H1 (cell line): Measurements from ENCODE around the gene RNF214. TPM values are rescaled to one million over a fixed set of nuclear protein-coding genes. Genes with fewer than 3 reads are reported as not detected.

Experiments used
- CTCF ChIA-PET: fragments of 300-600 bp; sonication (Branson Sonifier 250); formaldehyde crosslinking; loops from one replicate; lab custom pipeline; 2021; ENCODE audit not compliant: partially characterized antibody; lab: Charles Lee
- POLR2A ChIA-PET: fragments of 300-600 bp; sonication (Branson Sonifier 250); formaldehyde crosslinking; loops from one replicate; lab custom pipeline; 2021; ENCODE audit warnings: inconsistent platforms; ENCODE audit not compliant: partially characterized antibody; lab: Charles Lee
- DNase-seq, 2 experiments: peaks; one replicate each; pipeline versions ENCODE4 v3.0.0 to v3.0.0-alpha.2; 2010 to 2022; ENCODE audit warnings: low spot score in 2 of 2, low read depth in 1 of 2, mixed read lengths in 1 of 2
- FAIRE-seq: peaks from 2 replicates; lab custom pipeline; 2011; peaks lifted over from hg19 to GRCh38; lab: Jason Lieb, UNC
- H2AFZ ChIP-seq: 2 replicates; pipeline ENCODE4 v1.8.1; 2012; ENCODE audit warnings: low read length, inconsistent platforms
- H2AK5ac ChIP-seq: 2 replicates; pipeline ENCODE4 v1.6.1; 2013; ENCODE audit warnings: low read depth, low read length
- H2BK120ac ChIP-seq: replicated peaks from 2 replicates; pipeline ENCODE3; 2013; ENCODE audit warnings: low read depth, low read length, inconsistent platforms
- H2BK12ac ChIP-seq: 2 replicates; pipeline ENCODE4 v1.6.1; 2013; ENCODE audit warnings: low read depth, low read length
- H2BK15ac ChIP-seq: 2 replicates; pipeline ENCODE4 v1.6.1; 2013; ENCODE audit warnings: low read length
- H2BK20ac ChIP-seq: 2 replicates; pipeline ENCODE4 v1.6.1; 2013; ENCODE audit warnings: low read length
- H2BK5ac ChIP-seq: 2 replicates; pipeline ENCODE4 v1.6.1; 2013; ENCODE audit warnings: low read depth, low read length
- H3K14ac ChIP-seq: 2 replicates; pipeline ENCODE4 v1.6.1; 2013; ENCODE audit warnings: inconsistent platforms; ENCODE audit not compliant: insufficient read length
- H3K18ac ChIP-seq: 2 replicates; pipeline ENCODE4 v1.6.1; 2013; ENCODE audit warnings: low read length; ENCODE audit errors: extremely low read depth
- H3K23ac ChIP-seq: 2 replicates; pipeline ENCODE4 v1.6.1; 2013; ENCODE audit warnings: inconsistent platforms; ENCODE audit not compliant: insufficient read length
- H3K23me2 ChIP-seq: 2 replicates; pipeline ENCODE4 v1.6.1; 2013; ENCODE audit warnings: low read depth, low read length
- H3K27ac ChIP-seq: 2 replicates; pipeline ENCODE4 v1.6.1; 2011; ENCODE audit warnings: low read depth, low read length, inconsistent platforms
- H3K27me3 ChIP-seq, 4 experiments: replicated peaks in 1 of 4; 1 replicate in 1 of 4; 2 replicates in 3 of 4; pipeline versions ENCODE4 v1.6.1 to v1.8.1; 2011 to 2013; ENCODE audit warnings: low read length in 3 of 4, mild to moderate bottlenecking in 3 of 4, inconsistent platforms in 2 of 4, mixed read lengths in 2 of 4, moderate library complexity in 1 of 4; ENCODE audit not compliant: control insufficient read depth in 3 of 4, insufficient read depth in 3 of 4; ENCODE audit errors: extremely low read depth in 1 of 4
- H3K36me3 ChIP-seq, 4 experiments: 2 replicates each; pipeline versions ENCODE4 v1.6.1 to v1.8.1; 2011 to 2013; ENCODE audit warnings: mild to moderate bottlenecking in 4 of 4, low read length in 3 of 4, moderate library complexity in 2 of 4, control low read depth in 1 of 4, inconsistent platforms in 1 of 4; ENCODE audit not compliant: insufficient read depth in 4 of 4, control insufficient read depth in 2 of 4
- H3K4ac ChIP-seq: replicated peaks from 2 replicates; pipeline ENCODE3; 2013; ENCODE audit warnings: low read length, low read depth, mixed read lengths, inconsistent platforms; ENCODE audit not compliant: insufficient read length
- H3K4me1 ChIP-seq, 4 experiments: replicated peaks in 1 of 4; 1 replicate in 1 of 4; 2 replicates in 3 of 4; pipeline versions ENCODE4 v1.6.1 to v1.8.1; 2011 to 2013; ENCODE audit warnings: low read length in 3 of 4, inconsistent platforms in 2 of 4, mixed read lengths in 1 of 4; ENCODE audit not compliant: insufficient read depth in 4 of 4, control insufficient read depth in 3 of 4
- H3K4me2 ChIP-seq, 2 experiments: 2 replicates each; pipeline versions ENCODE4 v1.6.1 to v1.8.1; 2011 to 2013; ENCODE audit warnings: low read depth in 2 of 2, low read length in 2 of 2, control low read depth in 1 of 2, inconsistent platforms in 1 of 2, mild to moderate bottlenecking in 1 of 2; ENCODE audit not compliant: insufficient read depth in 1 of 2
- H3K4me3 ChIP-seq, 4 experiments: fragments of 200-600, 300-600 bp in 1 of 4; sonication (generic), shearing (Covaris generic), sonication (Bioruptor Twin) in 1 of 4; 2 replicates each; pipeline versions ENCODE4 v1.5.1 to v1.8.1; 2011 to 2016; ENCODE audit warnings: low read length in 4 of 4, low read depth in 3 of 4, control low read depth in 2 of 4, inconsistent platforms in 2 of 4, mild to moderate bottlenecking in 2 of 4, mixed read lengths in 1 of 4, moderate library complexity in 1 of 4; ENCODE audit not compliant: insufficient read depth in 2 of 4; ENCODE audit errors: extremely low read depth in 1 of 4
- H3K56ac ChIP-seq: replicated peaks from 2 replicates; pipeline ENCODE3; 2013; ENCODE audit warnings: low read depth, mild to moderate bottlenecking, mixed read lengths, low read length, inconsistent platforms; ENCODE audit not compliant: insufficient read length
- H3K79me1 ChIP-seq: 2 replicates; pipeline ENCODE4 v1.6.1; 2013; ENCODE audit warnings: low read depth, low read length, control low read depth
- H3K79me2 ChIP-seq, 2 experiments: 2 replicates each; pipeline versions ENCODE4 v1.6.1 to v1.8.1; 2012 to 2013; ENCODE audit warnings: low read length in 2 of 2, mild to moderate bottlenecking in 2 of 2, inconsistent platforms in 1 of 2; ENCODE audit not compliant: insufficient read depth in 2 of 2, control insufficient read depth in 1 of 2
- H3K9ac ChIP-seq, 4 experiments: replicated peaks in 1 of 4; 1 replicate in 1 of 4; 2 replicates in 3 of 4; pipeline versions ENCODE4 v1.6.1 to v1.8.1; 2011 to 2013; ENCODE audit warnings: low read depth in 3 of 4, low read length in 3 of 4, control low read depth in 2 of 4, mild to moderate bottlenecking in 2 of 4, moderate library complexity in 2 of 4, inconsistent platforms in 1 of 4; ENCODE audit errors: extremely low read depth in 1 of 4
- H3K9me3 ChIP-seq, 2 experiments: 2 replicates each; pipeline versions ENCODE4 v1.6.1 to v1.8.1; 2012 to 2013; ENCODE audit warnings: mild to moderate bottlenecking in 2 of 2, moderate library complexity in 2 of 2, control low read depth in 1 of 2, inconsistent platforms in 1 of 2, low read depth in 1 of 2, low read length in 1 of 2, mixed read lengths in 1 of 2; ENCODE audit not compliant: insufficient read depth in 2 of 2
- H4K20me1 ChIP-seq, 2 experiments: replicated peaks in 1 of 2; 2 replicates each; pipeline versions ENCODE3 to v1.8.1; 2011 to 2013; ENCODE audit warnings: inconsistent platforms in 2 of 2, low read length in 2 of 2, mild to moderate bottlenecking in 1 of 2; ENCODE audit not compliant: insufficient read depth in 2 of 2, control insufficient read depth in 1 of 2
- H4K5ac ChIP-seq: 2 replicates; pipeline ENCODE4 v1.6.1; 2013; ENCODE audit warnings: low read length, low read depth, mixed read lengths, inconsistent platforms; ENCODE audit not compliant: insufficient read length
- H4K8ac ChIP-seq: 2 replicates; pipeline ENCODE4 v1.8.0; 2013; ENCODE audit warnings: mild to moderate bottlenecking, moderate library complexity, low read length, inconsistent platforms; ENCODE audit not compliant: insufficient read depth; ENCODE audit errors: extremely low read depth
- H4K91ac ChIP-seq: replicated peaks from 2 replicates; pipeline ENCODE3; 2013; ENCODE audit warnings: low read length, mixed read lengths, inconsistent platforms; ENCODE audit not compliant: insufficient read length
- CTCF ChIP-seq, 3 experiments: IDR thresholded peaks; 1 replicate in 2 of 3; 2 replicates in 1 of 3; pipeline versions ENCODE4 v1.5.1 to v1.6.1; 2011; ENCODE audit warnings: low read length in 3 of 3, mild to moderate bottlenecking in 3 of 3, inconsistent platforms in 2 of 3, low read depth in 1 of 3, moderate library complexity in 1 of 3; ENCODE audit not compliant: insufficient read depth in 1 of 3; ENCODE audit errors: control extremely low read depth in 1 of 3
- POLR2AphosphoS5 ChIP-seq: IDR thresholded peaks from 2 replicates; pipeline ENCODE4 v1.6.1; 2011; ENCODE audit warnings: low read depth, low read length
- SIN3A ChIP-seq, 2 experiments: IDR thresholded peaks in 1 of 2; conservative IDR thresholded peaks in 1 of 2; 2 replicates each; pipeline ENCODE4 v1.6.1; 2011 to 2012; ENCODE audit warnings: low read length in 2 of 2, improper control_type of control experiment in 1 of 2, low read depth in 1 of 2, mild to moderate bottlenecking in 1 of 2
- WGBS, 2 experiments: shearing (Covaris generic) in 1 of 2; methylation state at CpG; one replicate each; pipeline versions ENCODE4 v1.1.6 to v1.1.7; 2013 to 2015; ENCODE audit warnings: low lambda C conversion rate in 2 of 2, mixed read lengths in 2 of 2, inconsistent platforms in 1 of 2, low coverage in 1 of 2, missing lambda C conversion rate in 1 of 2; ENCODE audit not compliant: insufficient replicate concordance in 2 of 2, insufficient coverage in 1 of 2, insufficient read length in 1 of 2; ENCODE audit errors: extremely low coverage in 1 of 2, missing lambda C conversion rate in 1 of 2; 5-methylcytosine and 5-hydroxymethylcytosine counted together
- polyA plus RNA-seq, 7 experiments: library from polyadenylated mRNA; depleted of rRNA in 3 of 7; stranded (reverse) in 5 of 7; unstranded in 2 of 7; fragments of >200 nt in 5 of 7; fragments of 200-250 nt in 2 of 7; gene quantifications; 1 replicate in 5 of 7; 2 replicates in 1 of 7; 4 replicates in 1 of 7; pipeline versions ENCODE4 v1.2.1 to v1.2.3, GENCODE V29; 2011 to 2013; ENCODE audit warnings: missing spikeins in 2 of 7, mixed read lengths in 2 of 7
- total RNA-seq: library from RNA; stranded (reverse); fragmentation: NEBNext Ultra II Directional; extraction: Animal tissue kit (Norgen Biotek cat#: 25700); gene quantifications from 2 replicates; pipeline ENCODE4 v1.2.1, GENCODE V29; 2021

RNF214 gene
- total and polyA plus RNA-seq, 2 of the 8 experiments (the other 6 are each of a cell fraction or from before 2014, with no cell fraction given): 34.9 to 35.6 TPM

DNA sequence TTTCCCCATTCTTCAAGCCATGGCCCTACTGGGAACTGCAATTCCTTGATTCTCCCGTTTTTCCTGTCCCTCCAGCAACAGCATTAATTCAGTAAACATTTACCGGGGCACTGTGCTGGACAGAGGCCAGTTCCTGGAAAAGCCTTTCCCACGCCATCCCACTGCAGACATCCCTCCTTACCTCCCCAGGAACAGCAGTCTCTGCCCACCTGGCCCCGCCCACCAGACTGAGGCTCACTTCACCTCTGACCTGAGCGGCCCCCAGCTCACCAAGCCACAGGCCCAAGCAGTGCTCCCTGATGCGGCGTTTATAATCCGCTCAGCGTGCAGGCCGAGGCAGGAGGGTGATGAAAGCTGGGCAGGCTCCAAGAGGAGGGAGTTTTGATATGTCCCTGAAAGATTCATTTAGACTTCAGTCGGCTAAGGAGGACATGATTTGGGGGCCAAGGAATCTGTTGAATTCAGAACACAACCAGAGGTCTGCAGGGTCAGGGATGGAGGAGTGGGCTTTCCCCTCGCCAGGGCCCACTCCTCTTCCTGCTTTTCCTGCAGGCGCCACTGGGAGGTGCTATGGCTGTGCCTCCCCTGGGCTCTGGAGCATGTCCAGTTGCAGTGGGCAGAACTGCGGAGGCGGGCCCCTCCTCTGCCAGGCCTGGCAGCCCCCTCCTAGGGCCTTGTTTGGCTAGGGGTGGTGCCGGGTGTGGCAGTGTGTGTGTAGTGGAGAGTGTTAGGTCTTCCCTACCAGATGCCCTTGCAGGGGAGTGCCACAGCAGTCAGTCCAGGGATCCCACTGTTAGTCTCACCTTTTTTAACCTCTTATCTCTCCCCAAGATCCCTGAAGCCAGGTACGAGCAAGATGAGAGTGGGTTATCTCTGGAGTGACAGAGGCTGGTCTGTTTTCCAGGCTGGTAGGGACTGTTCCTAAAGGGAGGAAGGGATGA, 34.7 kb upstream of the RNF214 start:
- Histone ChIP-seq H2AFZ (no peak overlapping the region), H3K9me3 (no peaks in the 10 kb centered on the region), H3K4ac (no peak overlapping the region), H2BK12ac (peak overlapping the region; percentile 99), H3K9ac (peak overlapping the region in 3 of 4 experiments; percentile 40 to 73 (median 51); a peak in 3 of 7 replicates), H3K18ac (no peak overlapping the region), H4K20me1 (peaks cover 2% of the 10 kb centered on the region in 2 experiments), H3K14ac (no peak overlapping the region), H3K79me1 (no peaks in the 10 kb centered on the region; the same call in 1 of the 2 replicates), H2BK5ac (peak overlapping the region; percentile 6), H2BK15ac (peak overlapping the region; percentile 84), H3K4me1 (peaks cover 7 to 32% (median 28%) of the 10 kb centered on the region in 4 experiments), H3K27ac (0 out of 2 replicates have a peak overlapping the region, but pooled peaks have one; percentile 24), H2BK120ac (no peak overlapping the region), H3K23me2 (peaks cover 6% of the 10 kb centered on the region; the same call in 1 of the 2 replicates), H4K91ac (no peak overlapping the region), H2AK5ac (peak overlapping the region; percentile 47), H3K4me3 (peak overlapping the region in 1 of 4 experiments; percentile 58; a peak in 1 of 8 replicates), H4K8ac (no peak overlapping the region), H3K27me3 (no peaks in the 10 kb centered on the region; a peak in 1 of 7 replicates), H3K56ac (peak overlapping the region; percentile 3), H3K79me2 (peaks cover 0 to 14% of the 10 kb centered on the region in 2 experiments; a peak in 1 of 4 replicates), H3K4me2 (peak overlapping the region in 1 of 2 experiments; percentile 67; a peak in 1 of 4 replicates), H3K23ac (no peak overlapping the region), H2BK20ac (0 out of 2 replicates have a peak overlapping the region, but pooled peaks have one; percentile 43), H3K36me3 (peaks cover 0 to under 1% (median 0%) of the 10 kb centered on the region in 4 experiments; a peak in 1 of 8 replicates), H4K5ac (no peak overlapping the region)
- FAIRE-seq (peak; percentile 76), DNase-seq (peak; percentile 77 to 94)
- WGBS, 2 experiments: 67% methylated on average over 15 of the region's 17 CpGs; no CpG with 5 or more reads in 1 of the 2 experiments
- CTCF ChIA-PET: interaction anchor here (0.9 to 18.7 kb wide), 8 partner anchors 8 to 357 kb away, joined by 3 to 449 read pairs (median 4); partner anchors contain the start of genes PCSK7, RNF214 and SIDT2
- POLR2A ChIA-PET: interaction anchor here (0.7 to 10.3 kb wide), 8 partner anchors 14 to 54 kb away, joined by 3 to 153 read pairs (median 7); partner anchors contain the start of genes PAFAH1B2, PCSK7 and SIDT2
- TF ChIP-seq POLR2AphosphoS5 (peak; percentile 30), CTCF (IDR thresholded peaks at IDR 0.05; ENCODE audit: control extremely low read depth in 1 of 3, insufficient read depth in 1 of 3, low read depth in 1 of 3, low read length in 3 of 3) (peak; percentile 80 to 95 (median 89)), SIN3A (conservative IDR thresholded peaks at IDR 0.05 in 1 of 2, IDR thresholded peaks at IDR 0.05 in 1 of 2; ENCODE audit: low read depth in 1 of 2, low read length in 2 of 2) (0 out of 4 replicates have a peak, but pooled peaks of 1 of the 2 experiments have one; percentile 42)
